ENCODE results near the gene CAPZA2. TPM values are rescaled to one million over a fixed set of nuclear protein-coding genes. Genes with fewer than 3 reads are reported as not detected.
A peak's percentile ranks its signal among the peaks of the same experiment; 100 is the strongest.
"Not testable (repeated sequence)": the region's sequence is repeated elsewhere in the genome, so short reads cannot be mapped to it uniquely, and the experiment has no call there.

The CAPZA2 gene
- total RNA-seq, 1 donor from 2014 or later = 142 TPM

- TF ChIP-seq CTCF (IDR thresholded peaks at IDR 0.05; ENCODE audit: partially characterized antibody, unreplicated experiment) = no peak
- peaks cover 1% of the 10 kb centered on the region for H3K9me3 Mint-ChIP-seq (ENCODE audit: unreplicated experiment)
- peaks cover 6% of the 10 kb centered on the region for H3K4me1 Mint-ChIP-seq (ENCODE audit: low read depth, unreplicated experiment)
- DNase-seq = no peak
- peak overlapping the region; percentile 12 for H3K27ac Mint-ChIP-seq (ENCODE audit: unreplicated experiment)
- peak overlapping the region; percentile 94 for H3K4me3 Mint-ChIP-seq (ENCODE audit: unreplicated experiment)
- H3K27me3 Mint-ChIP-seq (ENCODE audit: unreplicated experiment) = peaks cover 2% of the 10 kb centered on the region
- no peaks in the 10 kb centered on the region for H3K36me3 Mint-ChIP-seq (ENCODE audit: unreplicated experiment)
These were observed 93.0 kb downstream of the CAPZA2 start for GRCh38 chr7:116955340-116955739.

GRCh38 chr7:116955801-116956476 lies 93.6 kb downstream of the CAPZA2 start:
- TF ChIP-seq CTCF (IDR thresholded peaks at IDR 0.05; ENCODE audit: partially characterized antibody, unreplicated experiment) = no peak
- H3K27me3 Mint-ChIP-seq (ENCODE audit: unreplicated experiment) = peaks cover 2% of the 10 kb centered on the region
- DNase-seq = no peak
- H3K4me3 Mint-ChIP-seq (ENCODE audit: unreplicated experiment) = no peak overlapping the region
- peaks cover 1% of the 10 kb centered on the region for H3K9me3 Mint-ChIP-seq (ENCODE audit: unreplicated experiment)
- H3K4me1 Mint-ChIP-seq (ENCODE audit: low read depth, unreplicated experiment) = peaks cover 6% of the 10 kb centered on the region
- H3K27ac Mint-ChIP-seq (ENCODE audit: unreplicated experiment) = no peak overlapping the region
- no peaks in the 10 kb centered on the region for H3K36me3 Mint-ChIP-seq (ENCODE audit: unreplicated experiment)

GRCh38 chr7:116956477-116956804 lies 94.1 kb downstream of the CAPZA2 start:
- H3K4me1 Mint-ChIP-seq (ENCODE audit: low read depth, unreplicated experiment) = peaks cover 6% of the 10 kb centered on the region
- no peak overlapping the region for H3K27ac Mint-ChIP-seq (ENCODE audit: unreplicated experiment)
- no peaks in the 10 kb centered on the region for H3K36me3 Mint-ChIP-seq (ENCODE audit: unreplicated experiment)
- H3K4me3 Mint-ChIP-seq (ENCODE audit: unreplicated experiment) = no peak overlapping the region
- DNase-seq = no peak
- no peak for TF ChIP-seq CTCF (IDR thresholded peaks at IDR 0.05; ENCODE audit: partially characterized antibody, unreplicated experiment)
- peaks cover 3% of the 10 kb centered on the region for H3K27me3 Mint-ChIP-seq (ENCODE audit: unreplicated experiment)
- H3K9me3 Mint-ChIP-seq (ENCODE audit: unreplicated experiment) = peaks cover 1% of the 10 kb centered on the region

GRCh38 chr7:116957874-116958273 lies 95.5 kb downstream of the CAPZA2 start:
- H3K9me3 Mint-ChIP-seq (ENCODE audit: unreplicated experiment) = peaks cover 1% of the 10 kb centered on the region
- no peak for TF ChIP-seq CTCF (IDR thresholded peaks at IDR 0.05; ENCODE audit: partially characterized antibody, unreplicated experiment)
- no peak for DNase-seq

GRCh38 chr7:116961966-116962673 lies 99.7 kb downstream of the CAPZA2 start:
- not testable (repeated sequence) for H3K4me1 Mint-ChIP-seq (ENCODE audit: low read depth, unreplicated experiment); H3K36me3 Mint-ChIP-seq (ENCODE audit: unreplicated experiment); H3K4me3 Mint-ChIP-seq (ENCODE audit: unreplicated experiment); H3K9me3 Mint-ChIP-seq (ENCODE audit: unreplicated experiment); DNase-seq; H3K27ac Mint-ChIP-seq (ENCODE audit: unreplicated experiment); H3K27me3 Mint-ChIP-seq (ENCODE audit: unreplicated experiment)

More at GRCh38 chr7:116957874-116958273, 95.5 kb downstream of the CAPZA2 start:
- no peak overlapping the region for H3K27ac Mint-ChIP-seq (ENCODE audit: unreplicated experiment)
- no peak overlapping the region for H3K4me3 Mint-ChIP-seq (ENCODE audit: unreplicated experiment)
- no peaks in the 10 kb centered on the region for H3K36me3 Mint-ChIP-seq (ENCODE audit: unreplicated experiment)
- H3K27me3 Mint-ChIP-seq (ENCODE audit: unreplicated experiment) = peaks cover 3% of the 10 kb centered on the region
- peaks cover 6% of the 10 kb centered on the region for H3K4me1 Mint-ChIP-seq (ENCODE audit: low read depth, unreplicated experiment)
